HCEC 1CT (cell line): Measurements from ENCODE around the gene UBR2.

Experiments used
- DNase-seq: peaks from one replicate; pipeline ENCODE4 v3.0.0-alpha.2; 2017

UBR2 gene

DNA sequence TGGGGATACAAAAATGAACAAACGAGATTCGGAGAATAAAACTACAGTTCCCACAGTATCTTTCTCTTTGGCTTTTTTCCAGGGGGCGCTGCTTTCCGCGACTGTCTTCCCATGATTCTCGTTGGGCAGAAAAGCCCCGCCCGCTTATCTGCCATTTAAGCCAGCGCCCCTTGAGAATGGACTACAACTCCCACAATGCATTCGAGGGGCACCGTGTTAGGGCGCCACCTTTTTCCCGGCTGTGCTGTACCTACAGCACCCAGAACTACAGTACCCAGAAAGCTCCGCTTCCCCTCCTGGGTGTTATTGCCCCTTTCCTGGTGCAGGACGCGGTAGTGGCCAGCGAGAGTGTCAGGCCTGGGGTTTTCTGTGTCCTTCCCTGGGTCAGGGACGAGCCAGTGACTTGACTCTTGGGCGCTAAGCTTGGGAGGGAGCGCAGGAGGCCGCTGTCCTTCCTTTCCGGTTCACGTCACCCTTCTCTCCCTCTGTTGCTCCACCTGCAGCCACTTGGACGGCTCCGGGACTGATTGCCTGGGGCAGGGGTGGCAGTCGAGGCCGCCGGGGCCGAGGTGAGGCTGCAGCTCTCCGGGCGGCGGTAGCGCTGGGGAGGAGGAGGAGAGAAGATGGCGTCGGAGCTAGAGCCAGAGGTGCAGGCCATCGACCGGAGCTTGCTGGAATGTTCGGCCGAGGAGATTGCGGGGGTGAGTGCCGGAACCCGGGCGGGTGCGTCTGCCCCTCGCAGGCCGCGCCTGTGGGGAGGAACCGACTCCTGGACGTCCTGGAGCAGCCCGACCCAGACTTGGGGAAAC is at the start of gene UBR2:
Gene UBR2 (plus strand): TSS at position 333 of the 809 bp plus-strand sequence. CDS start 291 bp downstream, at position 624.
- DNase-seq, result peak; percentile 99

DNA sequence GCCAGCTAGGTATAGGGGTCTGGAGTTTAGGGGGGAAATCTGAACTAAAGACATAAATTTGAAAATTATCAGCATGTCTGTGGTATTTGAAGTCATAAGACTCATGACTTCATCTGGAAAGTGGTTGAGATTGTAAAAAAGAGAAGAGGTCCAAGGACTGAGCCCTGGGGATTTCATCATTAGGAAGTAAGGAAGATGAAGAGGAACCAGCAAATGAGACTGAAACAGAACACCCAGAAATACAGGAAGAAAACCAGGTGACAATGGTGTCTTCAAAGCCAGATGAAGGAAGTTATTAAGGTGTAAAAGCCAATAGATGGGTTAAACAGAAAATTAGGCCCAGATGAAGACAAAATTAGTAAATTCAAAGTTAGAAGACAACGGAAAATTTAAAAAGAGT is 49.1 kb upstream of the UBR2 start:
- no peak for DNase-seq

DNA sequence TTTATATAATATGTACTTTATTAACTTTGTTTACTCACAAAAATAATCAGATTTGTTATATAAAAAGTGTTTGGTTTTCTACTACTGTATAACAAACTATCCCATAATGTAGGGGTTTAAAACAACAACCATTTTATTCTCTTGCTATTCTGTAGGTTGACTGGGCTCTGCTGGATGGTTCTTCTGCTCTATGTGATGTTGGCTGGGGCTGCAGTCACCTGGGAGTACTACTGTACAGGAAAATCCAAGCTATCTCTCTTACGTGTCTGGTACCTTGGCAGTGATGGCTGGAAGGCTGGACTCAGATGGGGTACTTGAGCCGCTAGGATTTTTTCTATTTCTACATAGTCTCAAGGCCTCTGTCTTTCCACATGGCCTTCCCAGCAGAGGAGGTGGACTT is 44.0 kb upstream of the UBR2 start:
- DNase-seq, result no peak

DNA sequence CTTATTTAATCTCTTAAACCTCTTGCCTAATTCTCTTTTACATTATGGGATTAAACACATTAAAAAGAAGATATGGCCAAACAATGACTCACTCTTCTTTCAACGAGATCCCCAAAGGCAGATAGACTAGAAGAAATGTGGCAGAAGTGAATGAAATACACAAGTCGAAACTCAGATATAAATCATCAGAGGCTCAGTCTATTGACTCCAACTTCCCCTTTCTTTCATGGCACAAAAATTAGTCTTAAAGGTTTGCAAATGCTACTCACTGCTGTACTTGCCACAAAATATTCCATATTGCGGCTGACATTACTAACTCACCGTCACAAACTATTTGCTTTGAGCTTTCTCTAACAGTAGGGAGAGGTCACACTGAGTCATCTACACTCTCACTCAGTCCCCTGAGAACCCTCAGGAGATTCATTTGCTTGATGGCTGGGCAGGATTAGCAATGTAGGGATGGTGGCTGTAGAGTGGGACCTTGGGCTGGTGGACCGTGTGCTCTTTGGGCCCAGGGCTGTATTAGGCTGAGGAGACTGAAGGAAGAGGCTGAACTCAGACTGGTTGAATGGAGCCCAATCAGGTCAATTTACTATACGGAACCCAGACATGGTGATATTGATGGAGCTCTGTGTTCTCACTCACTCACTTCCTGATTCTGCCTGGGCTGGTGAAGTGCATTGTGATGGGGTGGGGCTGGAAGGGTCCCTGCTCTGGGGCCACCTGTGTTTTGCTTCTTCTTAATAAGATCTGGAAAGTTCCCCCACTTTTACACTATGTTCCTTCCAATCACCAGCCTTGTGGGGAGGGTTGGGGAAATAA is 42.8 kb upstream of the UBR2 start:
- peak; percentile 61 for DNase-seq

DNA sequence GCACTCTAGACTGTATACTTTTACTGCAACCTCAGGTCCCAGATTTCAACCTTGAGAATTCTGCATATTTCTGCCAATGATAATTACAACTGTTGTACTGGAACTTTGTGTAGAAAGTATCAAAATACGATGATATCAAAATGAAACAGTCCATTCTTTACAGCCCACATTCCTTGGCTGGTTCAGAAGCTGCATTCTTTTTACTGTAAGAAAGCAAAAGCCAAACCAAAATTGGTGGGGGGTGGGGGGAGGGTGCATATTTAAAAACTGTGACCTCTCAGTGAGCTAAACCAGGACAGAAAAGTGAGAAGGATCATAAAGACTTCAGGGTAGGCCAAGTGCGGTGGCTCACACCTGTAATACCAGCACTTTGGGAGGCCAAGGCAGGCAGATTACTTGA is 41.8 kb upstream of the UBR2 start:
- DNase-seq, result no peak

DNA sequence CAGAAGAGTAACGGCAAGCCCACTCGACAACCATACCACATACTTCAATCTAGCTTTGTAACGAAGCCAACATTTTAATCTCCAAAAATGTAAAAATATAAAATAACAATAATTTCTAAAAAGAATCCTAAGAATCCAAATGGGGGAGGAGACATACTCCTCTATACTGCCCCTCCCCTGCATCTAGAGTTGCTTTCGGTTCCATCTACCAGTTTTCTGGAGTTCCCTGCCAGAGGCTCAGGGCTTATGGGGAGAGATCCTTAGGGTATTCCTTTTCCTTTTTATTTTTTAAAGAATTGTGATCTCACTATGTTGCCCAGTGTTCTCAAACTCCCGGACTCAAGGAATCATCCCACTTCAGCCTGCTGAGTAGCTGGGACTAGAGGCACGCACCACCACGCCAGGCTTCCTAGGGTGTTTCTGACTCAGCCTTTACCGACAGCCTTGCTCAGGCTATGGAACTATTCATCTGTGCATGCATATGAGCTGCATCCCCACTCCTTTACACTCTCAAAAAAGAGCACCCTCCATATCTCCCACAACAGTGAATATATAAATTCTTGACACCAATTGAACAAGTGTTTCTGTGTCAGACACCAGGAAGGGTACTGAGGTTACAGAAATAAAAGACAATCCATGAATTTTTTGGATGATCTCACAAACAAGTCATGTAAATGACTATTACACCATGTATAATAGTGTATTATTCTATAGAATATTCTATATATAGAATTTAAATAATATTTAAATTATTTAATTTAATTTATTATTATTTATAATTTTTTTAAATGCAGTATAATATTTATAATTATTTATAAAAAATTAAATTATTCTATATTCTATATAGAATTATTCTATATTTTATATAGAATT is 40.7 kb upstream of the UBR2 start:
- DNase-seq, result no peak

DNA sequence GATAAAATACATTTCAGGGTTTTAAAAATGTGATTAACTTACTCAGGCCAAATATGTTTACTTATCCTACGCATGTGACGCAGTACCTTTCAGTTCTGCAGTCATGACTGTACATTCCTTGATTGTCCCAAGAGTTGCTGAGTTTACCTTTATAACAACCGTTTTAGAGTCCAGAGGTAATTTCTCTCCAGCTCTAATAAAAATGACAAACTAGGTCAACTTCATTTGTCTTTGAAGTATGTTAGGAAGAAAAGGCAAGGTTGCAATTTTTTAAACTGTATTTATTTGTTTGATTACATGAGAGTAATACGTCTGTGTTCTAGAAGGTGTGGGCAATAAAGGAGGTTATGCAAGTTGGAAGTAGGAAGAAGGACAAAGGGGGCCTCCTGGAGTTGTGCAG is 38.6 kb upstream of the UBR2 start:
- DNase-seq, result no peak

DNA sequence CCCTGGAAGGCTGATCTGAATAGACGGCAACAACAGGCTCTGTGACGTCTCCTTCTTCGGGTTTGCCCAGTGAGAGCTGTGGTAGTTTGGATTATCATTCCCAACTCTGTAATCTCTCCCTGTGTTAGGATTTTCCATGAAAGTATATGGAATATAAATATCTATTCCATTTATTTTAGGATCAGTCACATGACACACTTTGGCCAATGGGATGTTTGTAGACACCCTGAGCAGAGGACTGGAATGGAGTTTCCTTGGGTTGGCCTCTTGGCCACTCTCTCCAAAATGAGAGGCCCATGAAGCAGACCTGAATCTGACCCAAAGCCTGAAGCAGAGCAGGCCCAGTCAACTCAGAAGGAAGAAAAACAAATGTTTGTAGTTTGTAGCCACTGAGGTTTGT is 37.2 kb upstream of the UBR2 start:
- DNase-seq, result no peak

DNA sequence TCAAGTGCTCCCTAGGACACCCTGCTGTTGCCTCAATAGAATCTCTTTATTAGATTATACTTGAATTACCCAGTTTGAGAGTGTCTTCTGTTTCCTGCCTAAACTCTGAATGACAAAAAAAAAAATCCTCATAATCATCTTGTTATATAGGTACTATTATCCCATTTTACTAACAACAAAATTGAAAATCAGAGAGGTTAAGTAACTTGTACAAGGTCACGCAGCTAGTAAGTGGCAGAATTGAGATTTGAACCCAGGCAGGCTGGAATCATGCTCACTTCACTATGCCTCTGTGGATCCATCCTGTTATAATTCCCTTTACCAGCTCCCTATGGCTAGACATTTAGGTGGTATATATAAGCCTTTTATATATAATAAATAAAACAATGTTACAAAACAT is 36.6 kb upstream of the UBR2 start:
- DNase-seq, result no peak

DNA sequence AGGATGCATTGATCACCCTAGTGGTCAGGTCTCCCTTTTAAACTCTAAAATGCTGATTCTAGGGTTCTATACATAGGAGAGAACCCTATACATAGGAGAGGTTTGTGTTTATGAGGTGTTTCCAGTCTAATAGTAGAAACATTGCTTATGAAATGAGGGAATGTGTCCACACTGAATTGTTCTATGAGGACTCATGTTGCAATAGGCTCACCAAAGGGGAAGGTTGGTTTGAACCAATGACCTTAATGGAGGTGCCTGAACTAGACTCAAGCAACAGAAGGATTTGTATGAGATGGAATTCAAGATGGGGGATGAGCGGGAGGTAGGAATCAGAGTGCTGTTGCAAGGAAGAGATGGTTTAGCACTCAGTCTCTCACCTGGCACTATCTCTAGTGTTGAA is 33.5 kb upstream of the UBR2 start:
- no peak for DNase-seq

DNA sequence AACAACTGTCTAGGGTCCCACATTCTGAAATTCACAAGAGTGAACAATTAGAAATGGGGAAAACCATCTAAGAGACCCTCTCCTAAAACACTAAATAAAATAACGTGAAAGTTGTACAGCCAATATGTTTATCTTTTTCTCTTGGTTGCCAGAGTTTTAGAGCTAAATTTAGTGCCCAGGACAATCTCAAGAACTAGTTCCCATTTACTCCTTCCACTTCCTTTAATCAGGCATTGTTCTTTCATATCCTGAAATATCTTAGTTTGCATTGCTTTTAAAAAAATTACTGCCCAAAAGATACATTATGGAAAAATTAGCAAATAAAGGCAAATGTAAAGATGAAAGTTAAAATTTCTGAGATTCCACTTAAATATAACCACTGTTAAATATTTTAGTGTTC is 33.1 kb upstream of the UBR2 start:
- DNase-seq, result no peak

DNA sequence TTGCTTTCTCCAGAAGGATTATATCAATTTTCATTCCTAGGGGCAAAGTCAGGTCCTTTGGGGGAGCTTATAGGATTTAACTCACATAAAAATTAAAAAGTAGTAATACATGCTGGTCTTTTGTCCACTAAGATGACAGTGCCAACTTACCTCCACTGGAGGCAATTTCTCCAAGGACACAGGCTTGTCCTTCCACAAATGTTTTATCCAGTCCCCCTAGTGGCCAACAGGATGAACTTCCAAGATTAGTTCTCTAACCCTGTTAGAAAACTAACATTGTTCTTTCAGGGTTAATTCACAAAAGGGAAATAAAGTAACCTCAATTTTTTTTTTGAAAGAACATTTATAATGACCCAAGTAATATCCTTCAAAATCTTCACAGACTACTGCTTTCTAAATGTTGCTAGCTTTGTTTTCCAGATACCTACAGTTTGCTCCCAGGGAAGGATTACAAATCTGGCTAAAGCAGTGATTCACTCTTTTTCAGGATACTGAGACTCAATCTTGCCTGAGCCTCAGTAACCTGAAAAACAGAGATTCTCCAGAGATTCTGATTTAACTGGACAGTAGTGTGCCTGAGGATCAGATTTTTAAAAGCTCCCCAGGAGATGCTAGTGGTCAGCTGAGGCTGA is 31.7 kb upstream of the UBR2 start:
- DNase-seq, result peak; percentile 68

DNA sequence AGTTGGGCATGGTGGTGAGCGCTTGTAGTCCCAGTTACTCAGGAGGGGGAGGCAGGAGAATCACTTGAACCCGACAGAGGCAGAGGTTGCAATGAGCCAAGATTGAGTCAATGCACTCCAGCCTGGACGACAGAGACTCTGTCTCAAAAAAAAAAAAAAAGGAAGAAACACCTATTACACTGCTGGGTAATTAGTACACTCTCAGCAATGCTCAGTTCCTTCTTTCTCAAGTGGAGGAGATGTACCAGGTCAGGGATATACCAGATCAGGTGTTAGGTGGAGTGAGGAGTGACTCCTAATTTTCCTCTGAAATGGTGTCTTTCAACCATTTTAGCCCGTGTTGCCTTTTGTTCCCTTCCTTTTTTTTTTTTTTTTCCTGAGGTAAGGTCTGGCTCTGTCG is 30.0 kb upstream of the UBR2 start:
- DNase-seq, result no peak

DNA sequence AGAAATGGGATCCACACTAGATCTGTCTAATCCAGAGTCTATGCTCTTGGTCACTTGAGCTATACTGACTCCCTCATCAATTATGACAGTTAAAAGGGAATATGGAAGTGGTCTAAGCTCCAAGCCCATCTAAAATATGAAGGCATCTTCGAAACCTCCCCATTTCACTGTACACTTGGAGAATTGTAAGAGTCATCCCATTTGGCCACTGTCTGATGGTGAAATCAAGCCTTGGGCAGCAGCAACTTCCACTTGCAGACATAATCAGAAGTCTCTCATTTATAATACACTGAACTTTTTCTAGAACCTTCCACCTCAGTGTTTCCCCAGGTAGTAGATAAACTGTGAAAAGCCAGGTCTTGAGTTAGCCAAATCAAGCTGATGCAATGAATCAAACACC is 26.3 kb upstream of the UBR2 start:
- no peak for DNase-seq

DNA sequence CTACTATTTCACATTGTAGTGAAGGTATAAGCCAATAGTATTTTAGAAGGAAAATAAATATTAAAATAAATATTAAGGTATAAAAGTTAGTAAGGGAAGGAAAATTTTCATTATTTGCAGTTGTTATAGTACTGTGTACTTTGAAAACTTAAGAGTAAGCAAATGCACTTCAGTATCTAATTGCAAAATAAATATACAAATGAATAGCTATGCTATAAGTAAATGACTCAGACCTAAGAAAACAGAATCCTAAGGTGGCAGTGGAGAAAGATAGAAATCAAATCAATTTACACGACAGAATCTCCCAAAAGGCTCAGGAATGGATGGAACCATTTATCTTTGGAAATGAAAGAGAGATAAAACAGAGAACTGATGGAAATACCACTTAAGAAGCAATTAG is 24.7 kb upstream of the UBR2 start:
- no peak for DNase-seq

DNA sequence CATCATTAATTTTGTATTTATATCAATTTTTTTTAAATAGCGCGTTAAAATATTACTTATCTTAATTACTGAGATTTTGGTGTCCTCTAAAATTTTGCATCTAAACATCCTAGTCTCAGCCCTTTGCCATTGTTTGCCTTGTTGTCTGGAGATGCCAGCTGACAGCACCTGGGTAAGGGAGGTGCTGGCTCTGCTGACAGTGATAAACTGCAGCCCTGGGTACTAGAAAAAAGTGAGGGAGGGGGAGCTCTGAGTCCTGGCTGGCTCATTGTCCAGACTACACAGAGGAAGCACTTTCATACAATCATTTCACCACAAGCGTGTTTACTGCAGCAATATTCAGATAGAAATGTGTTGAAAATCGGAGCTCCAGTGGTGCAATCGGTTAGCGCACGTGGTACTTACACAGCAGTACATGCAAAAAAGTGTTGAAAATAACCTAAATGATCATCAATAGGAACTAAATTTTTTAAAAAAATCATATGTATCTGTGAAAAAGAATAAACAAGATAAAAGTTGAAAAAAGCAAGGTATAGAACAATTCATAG is 18.5 kb upstream of the UBR2 start:
- DNase-seq, result no peak

DNA sequence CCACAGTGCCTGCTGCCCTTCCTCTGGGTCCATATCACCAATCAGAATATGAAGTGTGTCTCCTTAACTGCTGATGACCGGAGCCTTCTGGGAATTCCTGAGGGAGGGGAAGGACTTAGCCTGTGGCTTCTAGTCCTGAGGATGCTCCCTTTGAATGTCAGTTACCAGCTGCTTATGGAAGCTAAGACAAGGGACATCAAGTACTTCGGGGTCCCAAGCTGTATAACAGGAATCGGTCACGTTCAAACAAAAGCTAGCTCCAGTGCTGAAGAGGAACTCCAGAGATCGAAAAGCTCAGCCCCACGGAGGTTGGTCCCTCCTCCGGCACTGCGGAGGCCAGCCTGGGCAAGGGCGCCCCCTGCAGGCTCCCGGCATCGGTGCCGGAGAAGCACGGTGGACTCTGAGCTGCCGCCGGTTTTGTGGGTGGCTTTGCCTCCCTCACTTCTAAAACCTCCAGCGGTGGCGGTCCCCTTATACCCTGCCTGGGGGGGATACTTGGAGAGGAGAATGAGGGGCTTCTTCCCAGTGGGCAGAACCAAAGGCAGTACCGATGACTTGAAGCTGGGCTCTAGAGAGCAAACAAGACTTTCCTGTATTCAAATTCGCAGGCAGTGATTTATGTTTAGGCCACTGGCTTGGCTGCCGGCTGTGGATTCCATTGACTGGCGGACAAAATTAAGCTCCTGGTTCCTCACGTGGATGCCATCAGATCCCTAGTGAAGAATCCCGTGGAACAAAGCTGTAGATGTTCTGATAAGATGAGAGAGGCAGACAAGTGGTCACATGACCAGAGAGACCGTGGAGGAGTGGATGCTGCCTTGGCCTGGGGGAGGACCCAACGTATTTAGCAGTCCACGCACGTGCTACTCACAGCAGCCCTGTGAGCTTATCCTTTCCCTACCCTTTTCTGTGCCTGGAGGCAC is 16.2 kb upstream of the UBR2 start:
- peak; percentile 63 for DNase-seq

DNA sequence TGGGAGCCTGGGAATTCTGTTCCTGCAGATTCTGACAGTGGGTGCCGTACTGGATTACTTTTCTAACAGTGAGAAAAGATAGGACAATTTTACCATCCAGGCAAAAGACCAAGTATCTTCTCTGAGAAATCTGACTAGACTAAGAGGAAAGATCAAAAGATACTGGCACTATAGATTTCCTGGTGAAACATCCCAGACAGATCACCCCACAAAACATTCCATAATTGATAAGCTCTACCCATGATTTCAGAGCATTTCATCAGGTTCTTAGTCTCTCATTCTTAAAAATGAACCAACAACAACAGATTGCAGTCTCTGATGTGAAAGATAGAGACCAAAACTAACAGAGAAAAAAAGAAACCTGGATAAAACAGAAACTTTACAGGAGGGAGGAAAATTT is 13.6 kb upstream of the UBR2 start:
- DNase-seq, result no peak

DNA sequence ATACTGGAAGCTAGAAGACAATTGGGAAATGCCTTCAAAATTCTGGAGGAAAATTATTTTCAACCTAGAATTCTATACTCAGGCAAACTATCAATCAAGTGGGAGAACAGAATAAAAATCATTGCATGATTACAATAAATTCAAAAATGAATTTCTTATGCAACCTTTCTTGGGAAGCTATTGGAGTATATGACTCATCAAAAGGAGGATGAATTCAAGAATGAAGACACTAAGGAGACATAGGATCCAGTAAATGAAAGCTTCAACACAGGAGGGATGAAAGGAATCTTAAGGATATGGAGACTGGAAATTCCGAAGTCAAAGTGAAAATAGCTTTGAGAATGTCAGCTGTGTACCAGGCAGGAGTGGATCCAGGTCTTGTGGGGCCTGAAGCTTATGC is 12.6 kb upstream of the UBR2 start:
- DNase-seq, result peak; percentile 22

DNA sequence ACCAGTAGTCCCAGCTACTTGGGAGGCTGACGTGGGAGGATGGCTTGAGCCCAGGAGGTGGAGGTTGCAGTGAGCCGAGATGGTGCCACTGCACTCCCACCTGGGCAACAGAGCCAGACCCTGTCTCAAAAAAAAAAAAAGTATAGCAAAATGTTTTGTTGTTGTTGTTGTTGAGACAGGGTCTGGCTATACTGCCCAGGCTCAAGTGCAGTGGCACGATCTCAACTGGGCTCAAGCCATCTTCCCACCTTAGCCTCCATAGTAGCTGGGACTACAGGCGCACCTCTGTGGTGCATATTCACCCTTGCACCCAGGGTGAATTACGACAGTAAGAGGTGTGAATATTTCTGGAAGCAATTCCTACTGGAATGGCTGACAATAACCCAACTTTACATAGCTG is 11.4 kb upstream of the UBR2 start:
- DNase-seq, result no peak
